Colon (tissue), 2 donors: ENCODE results near the gene GP1BB.
"Not testable (repeated sequence)": the region's sequence is repeated elsewhere in the genome, so short reads cannot be mapped to it uniquely, and the experiment has no call there.

Experiments used
- FAIRE-seq: peaks from 2 replicates; lab custom pipeline; 2012; peaks lifted over from hg19 to GRCh38; lab: Jason Lieb, UNC
- donor health status: control.
- donor health status: control.

The GP1BB gene

DNA sequence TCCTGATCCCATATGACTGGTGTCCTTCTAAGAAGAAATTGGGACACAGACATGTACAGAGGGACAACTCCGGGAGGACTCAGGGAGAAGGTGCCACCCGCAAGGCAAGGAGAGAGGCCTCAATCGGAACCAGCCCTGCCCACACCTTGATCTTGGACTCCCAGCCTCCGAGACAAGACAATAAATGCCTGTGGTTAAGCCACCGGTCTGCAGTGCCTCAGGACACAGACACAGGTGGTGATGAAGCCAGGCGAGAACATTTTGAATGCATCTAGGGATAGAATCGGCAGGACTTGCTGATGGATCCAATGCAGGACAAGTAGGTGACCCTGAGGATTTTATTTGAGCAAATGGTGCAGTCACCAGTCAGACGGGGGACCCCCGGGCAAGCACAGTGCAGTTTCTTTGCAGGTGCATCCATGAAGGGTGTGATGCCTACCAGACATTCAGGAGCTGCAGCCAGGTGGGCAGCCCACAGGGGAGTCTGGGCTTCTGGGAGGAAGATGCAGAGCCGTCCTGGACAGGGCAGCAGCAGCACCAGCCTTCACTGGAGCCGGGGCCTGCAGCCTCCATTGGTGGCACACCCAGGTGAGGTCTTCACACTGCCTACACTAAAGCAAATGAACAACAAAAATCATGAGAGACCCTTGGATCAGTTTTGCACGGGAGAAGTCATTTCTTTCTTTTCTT, 29.2 kb upstream of the GP1BB start:
- FAIRE-seq = no peak

DNA sequence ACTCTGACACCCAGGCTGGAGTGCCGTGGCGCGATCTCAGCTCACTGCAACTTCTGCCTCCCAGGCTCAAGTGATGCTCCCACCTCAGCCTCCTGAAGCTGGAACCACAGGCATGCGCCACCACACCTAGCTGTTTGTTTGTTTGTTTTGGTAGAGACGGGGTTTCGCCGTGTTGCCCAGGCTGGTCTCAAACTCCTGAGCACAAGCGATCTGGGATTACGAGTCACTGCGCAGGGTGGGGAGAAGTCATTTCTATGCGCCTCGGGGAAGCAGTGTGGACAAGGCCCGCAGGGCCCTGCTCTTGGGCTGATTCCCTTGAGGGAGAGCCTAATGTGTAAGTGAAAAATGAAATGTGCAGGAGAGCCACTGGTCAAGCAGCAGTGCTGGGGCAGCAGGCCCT, 28.6 kb upstream of the GP1BB start:
- FAIRE-seq = no peak

GRCh38 chr22:19696504-19697276, 26.6 kb upstream of the GP1BB start:
- no peak for FAIRE-seq

DNA sequence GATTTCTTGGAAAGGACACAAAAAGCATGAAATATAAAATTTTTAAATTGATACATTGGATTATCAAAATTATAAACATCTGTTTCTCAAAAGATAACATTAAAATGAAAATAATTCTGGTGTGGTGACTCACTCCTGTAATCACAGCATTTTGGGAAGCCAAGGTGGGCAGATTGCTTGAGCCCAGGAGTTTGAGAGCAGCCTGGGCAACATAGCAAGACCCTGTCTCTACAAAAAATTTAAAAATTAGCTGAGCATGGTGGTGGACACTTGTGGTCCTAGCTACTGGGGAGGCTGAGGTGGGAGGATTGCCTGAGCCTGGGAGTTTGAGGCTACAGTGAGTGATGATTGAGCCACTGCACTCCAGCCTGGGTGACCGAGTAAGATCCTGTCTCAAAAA, 25.5 kb upstream of the GP1BB start:
- FAIRE-seq = not testable (repeated sequence)

DNA sequence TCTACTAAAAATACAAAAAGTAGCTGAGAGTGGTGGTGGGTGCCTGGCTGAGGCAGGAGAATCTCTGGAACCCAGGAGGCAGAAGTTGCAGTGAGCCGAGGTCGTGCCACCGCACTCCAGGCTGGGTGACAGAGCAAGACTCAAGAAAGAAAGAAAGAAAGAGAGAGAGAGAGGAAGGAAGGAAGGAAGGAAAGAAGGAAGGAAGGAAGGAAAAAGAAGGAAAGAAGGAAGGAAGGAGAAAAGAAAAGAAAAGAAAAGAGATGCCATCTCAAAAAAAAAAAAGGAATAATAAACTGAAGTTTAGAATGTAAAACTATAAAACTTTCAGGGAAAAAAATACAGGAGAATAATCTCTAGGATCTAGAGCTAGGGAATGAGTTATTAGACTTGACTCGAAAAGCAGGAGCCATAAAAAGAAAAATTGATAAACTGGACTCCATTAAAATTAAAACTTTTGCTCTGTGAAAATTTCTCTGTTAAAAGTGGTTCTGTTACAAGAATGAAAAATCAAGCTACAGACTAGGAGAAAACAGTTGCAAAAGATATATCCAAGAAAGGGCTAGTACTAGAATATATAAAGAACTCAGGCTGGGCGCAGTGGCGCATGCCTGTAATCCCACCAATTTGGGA, 22.4 kb upstream of the GP1BB start:
- no peak for FAIRE-seq

DNA sequence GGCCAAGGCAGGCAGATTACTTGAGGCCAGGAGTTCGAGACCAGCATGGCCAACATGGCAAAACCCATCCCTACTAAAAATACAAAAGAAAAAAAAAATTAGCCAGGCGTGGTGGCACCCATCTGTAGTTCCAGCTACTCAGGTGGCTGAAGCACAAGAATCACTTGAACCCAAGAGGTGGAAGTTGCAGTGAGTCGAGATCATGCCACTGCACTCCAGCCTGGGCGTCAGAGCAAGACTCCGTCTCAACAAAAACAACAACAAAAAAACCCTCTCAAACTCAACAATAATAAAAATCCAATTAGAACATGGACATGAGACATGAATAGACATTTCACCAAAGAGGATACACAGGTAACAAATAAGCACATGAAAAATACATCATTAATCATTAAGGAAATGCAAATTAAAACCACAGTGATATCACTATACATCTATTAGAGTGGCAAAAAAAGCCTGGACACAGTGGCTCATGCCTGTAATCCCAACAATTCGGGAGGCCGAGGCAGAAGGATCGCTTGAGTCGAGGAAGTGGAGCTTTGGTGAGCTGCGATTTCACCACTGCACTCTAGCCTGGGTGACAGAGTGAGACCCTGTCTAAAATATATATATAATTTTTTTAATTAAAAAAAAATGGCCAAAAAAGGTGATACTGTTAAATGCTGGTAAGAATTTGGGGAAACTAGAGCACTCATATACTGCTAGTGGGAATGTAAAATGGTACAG, 21.8 kb upstream of the GP1BB start:
- FAIRE-seq = no peak

DNA sequence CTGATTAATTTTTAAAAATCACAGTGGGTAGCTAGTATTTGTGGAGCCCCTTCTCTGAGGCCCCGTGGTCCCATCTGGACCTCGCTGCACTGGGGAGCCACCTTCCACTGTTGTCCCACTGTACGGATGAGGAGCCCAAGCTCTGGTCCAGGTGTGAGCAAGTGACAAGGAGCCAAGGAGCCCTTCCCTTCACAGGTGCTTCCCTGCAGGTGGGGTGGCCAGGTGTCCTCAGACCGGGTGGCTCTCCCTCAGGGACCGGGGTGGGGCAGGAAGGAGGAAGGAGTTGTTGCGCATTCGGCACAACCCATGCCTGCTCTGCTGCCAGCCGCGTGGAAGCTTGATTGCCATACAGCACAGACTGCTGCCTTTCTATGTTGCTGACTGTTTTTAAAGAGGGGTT, 19.5 kb upstream of the GP1BB start:
- no peak for FAIRE-seq

GRCh38 chr22:19704355-19705015, 18.9 kb upstream of the GP1BB start:
- no peak for FAIRE-seq

- no peak for FAIRE-seq
Observed at GRCh38 chr22:19705181-19705934, 18.0 kb upstream of the GP1BB start.

- FAIRE-seq = no peak
Observed at GRCh38 chr22:19706661-19707151, 16.6 kb upstream of the GP1BB start.

DNA sequence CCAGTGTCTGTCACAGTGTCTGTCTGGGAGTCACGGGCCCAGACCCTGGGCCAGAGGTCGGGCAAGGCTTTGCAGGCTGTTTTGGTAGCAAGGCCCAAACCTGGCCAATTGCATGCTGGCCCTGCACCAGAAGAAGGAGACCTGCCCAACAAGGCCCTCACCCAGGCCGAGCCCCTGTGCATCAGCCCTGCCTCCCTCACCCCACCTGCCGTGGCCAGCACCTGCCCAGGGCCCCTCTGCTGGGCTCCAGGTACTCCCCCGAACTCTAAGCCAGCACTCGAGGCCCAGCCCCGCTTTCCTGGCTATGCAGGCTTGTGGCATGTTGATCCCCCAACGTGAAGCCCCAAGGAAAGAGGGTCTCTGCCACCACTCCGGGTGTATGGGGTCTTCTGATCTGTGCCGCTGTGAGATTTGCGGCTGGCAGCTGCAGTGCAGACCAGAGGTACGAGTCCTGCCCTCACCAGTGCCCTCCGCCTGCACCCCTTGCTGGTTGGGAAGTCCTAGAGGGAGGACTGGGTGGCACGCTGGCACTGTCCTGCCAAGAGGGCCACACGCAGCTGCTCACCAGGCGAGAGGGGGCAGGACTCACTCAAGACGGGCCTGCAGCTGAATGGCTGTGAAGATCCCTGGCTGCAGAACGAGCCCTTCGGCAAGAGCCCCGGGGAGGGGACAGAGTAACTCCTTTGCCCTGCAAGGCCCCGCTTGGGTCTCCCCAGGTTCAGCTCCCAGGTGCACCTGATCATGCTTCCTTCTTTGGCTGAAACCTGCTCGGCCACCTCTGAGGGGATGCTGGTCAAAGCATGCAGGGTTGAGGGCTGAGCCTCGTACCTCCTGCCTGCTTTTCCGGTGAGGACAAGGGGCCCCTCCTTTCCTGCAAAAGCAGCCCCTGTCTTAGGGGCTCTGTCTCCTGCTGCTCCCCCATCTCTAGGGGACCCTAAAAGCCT, 15.7 kb upstream of the GP1BB start:
- no peak for FAIRE-seq

- no peak for FAIRE-seq
Observed at GRCh38 chr22:19708321-19709011, 14.9 kb upstream of the GP1BB start.

DNA sequence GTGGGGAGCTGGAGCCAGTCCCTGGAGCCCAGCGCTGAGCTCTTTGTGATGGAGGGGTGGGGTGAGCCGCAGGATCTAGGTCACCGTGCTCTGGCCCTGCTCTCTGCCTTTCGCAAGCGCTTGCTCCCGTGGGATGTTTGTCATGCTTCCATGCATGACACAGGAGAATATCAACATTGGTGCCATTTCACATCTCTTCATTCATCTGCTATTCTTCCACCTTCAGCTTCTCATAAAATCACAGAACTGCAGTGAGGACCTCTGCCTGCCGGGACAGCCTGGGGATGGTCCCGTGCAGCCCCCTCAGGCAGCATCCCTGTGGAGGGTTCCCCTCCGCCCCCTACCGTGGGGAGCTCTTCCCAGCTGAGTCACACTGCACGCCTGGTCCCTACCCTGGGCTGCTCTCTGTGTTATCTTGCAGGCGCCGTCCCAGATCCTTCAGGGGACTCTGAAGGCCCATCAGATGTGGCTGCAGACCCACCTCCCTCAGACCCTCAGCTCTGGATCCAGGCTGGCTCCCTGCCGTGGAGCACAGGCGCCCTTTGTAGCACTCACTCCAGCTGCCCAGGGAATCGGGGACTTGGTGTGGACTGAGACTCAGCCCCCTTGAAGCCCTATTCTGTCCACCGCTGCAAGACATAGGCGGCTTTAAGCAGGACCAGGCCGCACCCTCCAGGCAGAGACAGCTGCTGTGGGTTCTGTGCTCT, 14.1 kb upstream of the GP1BB start:
- no peak for FAIRE-seq

DNA sequence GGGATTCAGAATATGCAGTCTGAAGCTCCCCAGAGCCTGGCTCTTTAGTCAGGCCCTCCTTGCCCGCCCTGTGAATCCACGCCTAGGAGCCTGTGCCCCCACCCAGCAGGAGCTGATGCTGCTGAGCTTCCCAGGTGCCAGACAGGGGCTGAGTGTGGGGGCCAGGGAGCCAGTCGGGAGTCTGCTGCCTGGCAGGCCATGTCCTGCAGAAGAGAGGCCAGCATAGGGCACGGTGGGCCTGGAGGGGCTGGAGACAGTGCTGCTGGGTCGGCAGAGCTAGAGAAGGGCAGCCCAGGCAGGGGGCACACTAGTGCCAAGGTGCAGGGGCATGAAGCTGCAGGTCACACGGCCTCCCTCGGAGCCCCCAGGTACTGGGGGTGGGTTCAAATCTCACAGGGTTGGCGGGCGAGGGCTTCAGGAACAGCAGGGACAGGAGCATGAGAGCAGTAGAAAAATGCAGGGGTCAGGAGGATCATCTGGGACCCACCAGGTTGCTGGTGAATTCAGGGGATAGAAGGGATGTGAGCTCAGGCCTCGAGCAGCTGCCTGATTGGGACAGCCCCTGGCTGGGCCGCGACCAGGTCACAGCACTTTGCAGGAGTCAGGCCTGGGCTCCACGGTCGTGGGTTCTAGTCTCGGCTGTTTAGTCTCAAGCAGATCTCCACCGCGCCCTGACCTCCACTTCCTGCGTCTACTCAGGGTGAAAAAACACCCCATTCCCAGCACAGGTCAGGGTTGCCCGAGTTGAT, 13.1 kb upstream of the GP1BB start:
- FAIRE-seq = no peak

DNA sequence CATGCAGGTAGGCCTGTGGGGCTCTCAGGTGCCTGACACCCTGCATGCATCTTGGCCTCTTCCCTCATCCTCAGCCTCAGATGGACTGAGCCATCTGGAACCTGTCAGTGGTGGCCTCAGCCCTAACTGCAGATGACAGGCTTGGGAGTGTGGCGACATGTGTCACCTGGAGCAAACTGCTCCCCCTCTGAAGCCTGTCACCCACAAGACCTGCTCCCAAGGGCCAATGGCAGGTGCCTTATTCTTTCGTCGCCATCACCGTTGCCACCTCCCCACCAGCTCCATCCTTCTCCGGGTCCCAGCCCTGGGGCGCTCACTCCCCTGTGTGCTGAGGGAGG, 12.6 kb upstream of the GP1BB start:
- no peak for FAIRE-seq

- FAIRE-seq = no peak
Observed at GRCh38 chr22:19713245-19713644, 10.1 kb upstream of the GP1BB start.

DNA sequence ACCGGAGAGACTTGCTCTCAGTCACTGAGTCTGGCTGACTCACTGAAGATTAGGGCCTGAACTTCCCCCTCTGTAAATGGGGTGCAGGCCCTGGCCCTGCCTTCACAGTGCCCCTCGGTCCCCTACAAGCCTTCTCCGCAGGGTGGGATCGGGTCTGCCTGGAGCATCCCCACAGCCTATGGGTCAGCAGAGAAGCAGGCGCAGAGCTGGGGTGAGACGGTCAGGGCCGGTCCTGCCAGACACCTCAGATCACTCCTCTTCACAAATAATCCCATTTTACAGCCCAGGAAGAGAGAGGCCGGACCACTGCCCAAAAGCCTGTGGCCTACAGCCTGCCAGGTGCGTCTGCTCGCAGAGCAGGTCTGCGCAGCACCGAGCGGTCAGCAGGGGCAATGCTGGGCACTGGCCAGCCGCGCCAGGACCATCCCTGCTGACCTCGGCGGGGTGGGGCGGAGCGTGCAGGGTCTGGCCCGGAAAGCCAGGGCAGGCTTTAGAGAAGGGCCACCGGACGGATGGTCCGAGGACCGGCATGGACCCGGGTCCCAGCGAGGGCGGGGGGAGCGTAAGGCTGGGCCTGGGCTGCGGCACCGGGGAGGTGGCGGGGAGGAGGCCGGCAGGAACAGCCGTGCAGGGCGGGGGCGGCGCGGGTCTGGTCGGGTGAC, 9.6 kb upstream of the GP1BB start:
- FAIRE-seq = no peak
